GM21723 (cell line): ENCODE data around the gene CREBBP.

Experiments used
- ATAC-seq: cut with Tn5 transposase; IDR thresholded peaks from one replicate; pipeline ENCODE4 v1.9.1; 2021; ENCODE audit warnings: mild to moderate bottlenecking, moderate library complexity; ENCODE audit not compliant: unreplicated experiment

Gene CREBBP

DNA sequence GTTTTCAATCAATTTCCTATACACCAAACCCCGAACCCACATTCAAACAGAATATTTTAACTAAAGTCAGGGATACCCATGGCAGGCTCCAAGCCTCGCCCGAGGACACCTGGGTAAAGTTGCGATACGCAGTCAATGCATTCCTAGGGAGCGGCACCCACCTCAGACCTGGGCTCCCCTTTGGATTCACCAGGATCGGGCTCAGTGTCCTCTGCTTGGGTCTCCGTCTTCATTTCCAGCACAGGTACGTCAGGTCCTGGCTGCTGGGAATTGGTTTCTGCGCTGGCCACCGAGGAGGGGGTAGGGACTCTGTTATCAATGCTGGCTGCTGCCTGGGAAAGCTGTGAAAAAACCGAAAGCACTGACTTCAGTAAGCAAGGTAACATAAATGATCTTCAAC lies 111.5 kb downstream of the CREBBP start:
- no peak for ATAC-seq

DNA sequence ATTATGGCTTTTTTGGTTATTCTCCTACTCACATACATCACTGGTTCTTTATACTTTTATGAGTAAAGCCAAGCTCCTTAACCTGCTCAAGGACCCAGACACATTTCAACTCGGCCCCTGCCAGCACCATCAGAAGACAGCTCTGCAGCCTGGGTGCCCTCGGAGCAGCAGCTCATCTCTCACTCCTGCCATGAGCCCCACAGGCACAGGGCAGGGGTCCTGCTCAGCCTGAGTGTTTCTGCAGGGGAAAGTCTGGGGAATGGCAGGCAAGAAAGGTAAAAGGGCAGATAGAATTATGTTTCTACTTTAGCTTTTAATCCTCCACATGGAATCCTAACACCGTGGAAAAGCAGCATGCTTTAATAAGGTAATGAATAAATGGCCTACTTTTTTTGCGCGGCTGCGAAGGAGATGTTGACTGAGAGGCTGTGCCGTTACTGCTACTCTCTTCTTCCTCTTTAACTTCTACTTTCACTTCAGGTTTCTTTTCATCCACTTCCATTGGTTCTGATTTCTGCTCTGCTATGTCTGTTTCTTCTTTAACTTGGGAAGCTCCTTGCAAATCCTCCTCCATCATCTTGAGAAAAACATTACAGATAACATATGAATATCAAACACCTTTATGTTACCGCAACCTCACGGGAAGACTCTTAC lies 113.1 kb downstream of the CREBBP start:
- ATAC-seq = no peak

DNA sequence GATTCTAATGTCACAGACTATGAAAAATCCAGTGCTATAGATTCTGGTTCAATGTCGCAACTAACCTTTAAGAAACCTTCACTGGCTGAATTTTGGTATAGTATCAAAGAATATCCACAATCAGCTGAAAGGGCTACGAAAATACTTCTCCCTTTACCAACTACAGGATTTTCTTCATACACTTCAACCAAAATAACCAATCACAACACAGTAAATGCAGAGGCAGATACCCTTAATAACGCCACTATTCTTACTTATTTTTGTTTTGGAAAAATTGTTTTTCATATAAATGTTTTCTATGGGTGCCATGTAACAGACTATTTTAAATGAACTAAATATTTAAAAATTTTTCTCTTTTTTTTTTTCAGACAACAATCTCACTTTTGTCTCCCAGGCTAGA lies 114.3 kb downstream of the CREBBP start:
- ATAC-seq = no peak

DNA sequence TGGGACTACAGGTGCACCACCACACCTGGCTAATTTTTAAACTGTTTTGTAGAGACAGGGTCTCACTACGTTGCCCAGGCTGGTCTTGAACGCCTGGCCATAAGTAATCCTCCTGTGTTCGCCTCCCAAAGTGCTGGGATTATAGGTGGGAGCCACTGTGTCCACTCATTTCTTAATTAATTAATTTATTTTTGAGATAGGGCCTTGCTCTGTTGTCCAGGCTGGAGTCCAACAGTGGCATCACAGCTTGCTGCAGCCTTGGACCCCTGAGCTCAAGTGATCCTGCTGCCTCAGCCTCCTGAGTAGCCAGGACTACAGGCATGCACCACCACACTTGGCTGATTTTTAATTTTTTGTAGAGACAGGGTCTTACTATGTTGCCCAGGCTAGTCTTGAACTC lies 116.1 kb downstream of the CREBBP start:
- no peak for ATAC-seq

DNA sequence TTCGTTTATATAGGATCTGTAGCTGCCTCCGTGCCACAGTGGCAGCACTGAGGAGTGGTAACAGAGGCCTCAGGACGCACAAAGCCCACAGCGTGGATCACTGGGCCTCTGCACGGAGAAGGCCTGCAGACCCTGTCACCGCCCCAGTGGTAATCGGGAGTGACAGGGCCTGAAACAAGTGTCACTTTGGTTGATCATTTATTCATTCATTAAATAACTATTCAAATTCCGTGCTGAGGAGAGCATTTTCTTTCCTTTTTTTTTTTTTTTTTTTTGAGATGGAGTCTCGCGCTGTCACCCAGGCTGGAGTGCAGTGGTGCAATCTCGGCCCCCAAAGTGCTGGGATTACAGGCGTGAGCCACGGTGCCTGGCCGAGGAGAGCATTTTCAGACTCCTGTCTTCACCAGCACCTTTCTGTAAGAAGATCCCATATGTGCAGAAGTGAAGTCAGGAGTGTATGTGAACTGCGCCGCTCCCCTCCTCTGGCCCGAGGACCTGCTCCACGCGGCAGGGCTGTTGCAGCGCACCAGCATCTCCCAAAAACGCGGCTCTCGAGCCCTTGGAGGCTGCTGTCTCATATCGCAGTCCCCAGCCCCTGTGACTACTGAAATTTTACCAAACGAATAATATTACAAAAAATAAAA lies 118.3 kb downstream of the CREBBP start:
- no peak for ATAC-seq

DNA sequence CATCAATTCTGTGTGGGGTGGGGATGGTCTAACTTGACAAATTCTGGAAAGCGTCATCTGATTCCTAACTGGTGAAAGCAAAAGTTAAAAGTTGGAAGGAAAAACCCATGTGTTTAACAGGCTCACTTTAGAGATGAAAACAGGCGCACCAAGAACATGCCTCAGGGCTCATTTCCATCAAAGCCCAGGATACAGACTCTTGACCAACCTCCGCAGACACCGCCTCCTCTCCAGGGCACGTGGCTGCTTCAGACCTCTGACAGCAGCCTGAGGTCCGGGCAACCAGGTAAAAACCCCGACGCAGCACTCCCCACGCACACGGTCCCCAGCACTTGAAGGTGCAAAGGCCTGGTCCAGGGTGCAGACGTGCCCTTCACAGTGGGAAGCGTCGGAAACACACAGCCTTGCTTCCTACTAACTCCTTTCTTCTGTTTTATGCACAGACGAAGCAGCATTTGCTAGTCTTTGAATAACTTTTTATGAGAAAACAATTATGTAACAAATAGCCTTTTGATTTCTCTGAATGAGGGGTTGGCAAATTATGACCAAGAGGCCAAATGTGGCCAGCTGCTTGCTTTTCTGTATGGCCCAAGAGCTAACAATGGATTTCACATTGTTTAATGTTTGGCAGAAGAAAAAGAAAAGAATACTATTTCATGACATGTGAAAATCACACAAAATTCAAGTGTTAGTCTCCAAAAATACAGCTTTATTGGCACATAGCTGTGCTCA lies 119.0 kb downstream of the CREBBP start:
- ATAC-seq = no peak

DNA sequence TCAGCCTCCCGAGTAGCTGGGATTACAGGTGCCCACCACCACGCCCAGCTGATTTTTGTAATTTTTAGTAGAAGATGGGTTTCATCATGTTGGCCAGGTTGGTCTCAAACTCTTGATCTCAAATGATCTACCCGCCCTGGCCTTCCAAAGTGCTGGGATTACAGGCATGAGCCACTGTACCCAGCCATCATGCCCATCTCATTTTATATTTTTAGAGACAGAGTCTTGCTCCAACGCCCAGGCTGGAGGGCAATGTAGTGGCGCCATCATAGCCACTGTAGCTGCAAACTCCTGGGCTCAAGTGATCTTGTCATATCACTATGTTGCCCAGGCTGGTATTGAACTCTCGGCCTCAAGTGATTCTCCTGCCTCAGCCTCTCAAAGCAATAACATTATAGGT lies 120.0 kb downstream of the CREBBP start:
- no peak for ATAC-seq

DNA sequence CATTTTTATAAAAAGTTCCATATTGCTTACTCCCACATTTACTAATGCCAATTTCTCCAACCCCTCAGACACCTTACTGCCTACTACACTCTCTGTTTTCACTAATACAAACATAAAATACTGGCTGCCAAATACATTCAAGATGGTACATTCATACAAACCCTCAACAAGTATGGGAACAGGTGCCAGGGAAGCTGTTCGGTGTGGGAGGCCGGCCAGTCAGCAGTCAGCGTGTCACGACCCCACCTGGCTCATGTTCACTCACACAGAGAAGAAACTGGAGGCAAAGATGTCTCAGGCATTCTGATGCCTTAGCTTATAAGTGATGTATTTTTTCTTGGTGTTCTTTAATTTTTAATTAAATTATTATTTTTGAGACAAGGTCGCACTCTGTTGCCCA lies 120.8 kb downstream of the CREBBP start:
- no peak for ATAC-seq

DNA sequence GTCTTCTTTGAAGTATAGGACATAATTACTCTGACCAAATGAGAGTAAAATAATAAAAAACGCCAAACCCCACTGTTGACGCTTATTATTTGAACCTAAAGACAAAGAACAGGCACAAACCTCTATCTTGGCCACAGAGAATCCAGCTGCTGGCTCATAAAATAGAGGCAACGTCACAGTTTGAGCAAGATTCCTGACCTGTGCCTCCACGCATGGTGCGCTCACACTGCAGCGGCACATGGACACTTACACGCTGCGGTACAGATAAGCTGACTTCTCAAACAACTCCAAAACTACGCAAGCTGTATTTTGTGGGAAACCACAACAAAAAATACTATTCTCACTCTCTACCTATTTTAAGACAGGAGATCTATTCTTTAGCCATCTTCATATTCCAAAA lies 124.4 kb downstream of the CREBBP start:
- no peak for ATAC-seq

DNA sequence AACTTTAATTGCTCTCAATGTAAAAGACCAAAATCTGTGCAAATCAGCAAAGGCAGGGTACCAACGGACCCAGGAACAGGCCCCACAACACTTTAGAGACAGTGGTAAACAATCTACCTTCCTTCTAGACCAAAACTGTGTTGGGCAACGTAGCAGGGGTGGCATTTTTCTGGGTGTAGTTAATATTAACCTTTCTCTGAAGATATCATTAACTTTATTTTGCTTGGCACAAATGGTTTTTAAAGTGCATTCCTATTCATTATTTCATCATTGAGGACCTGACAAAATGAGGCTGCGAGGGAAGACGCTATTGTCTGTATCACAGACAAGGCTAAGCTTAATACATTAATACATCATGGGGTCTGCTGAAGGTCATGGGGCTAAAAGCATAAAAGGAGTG lies 125.3 kb downstream of the CREBBP start:
- no peak for ATAC-seq

DNA sequence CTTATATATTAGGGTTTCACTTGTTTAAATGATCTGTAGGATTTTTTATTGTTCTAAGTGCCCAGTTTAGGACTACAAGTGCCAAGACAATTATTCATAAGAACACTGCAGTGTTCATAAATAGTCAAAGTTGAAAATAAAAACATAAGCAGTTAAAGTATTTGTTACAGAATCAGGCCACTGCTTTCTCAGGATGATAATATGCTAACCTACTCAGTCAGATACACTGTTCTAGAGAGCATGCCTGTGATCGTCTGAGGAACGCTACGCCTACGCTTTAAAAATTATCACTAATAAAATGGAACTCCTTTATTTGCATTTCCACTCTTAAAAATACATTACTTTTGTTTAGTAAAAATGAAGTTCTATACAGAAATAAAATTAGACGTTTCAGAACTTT lies 125.7 kb downstream of the CREBBP start:
- ATAC-seq = no peak

DNA sequence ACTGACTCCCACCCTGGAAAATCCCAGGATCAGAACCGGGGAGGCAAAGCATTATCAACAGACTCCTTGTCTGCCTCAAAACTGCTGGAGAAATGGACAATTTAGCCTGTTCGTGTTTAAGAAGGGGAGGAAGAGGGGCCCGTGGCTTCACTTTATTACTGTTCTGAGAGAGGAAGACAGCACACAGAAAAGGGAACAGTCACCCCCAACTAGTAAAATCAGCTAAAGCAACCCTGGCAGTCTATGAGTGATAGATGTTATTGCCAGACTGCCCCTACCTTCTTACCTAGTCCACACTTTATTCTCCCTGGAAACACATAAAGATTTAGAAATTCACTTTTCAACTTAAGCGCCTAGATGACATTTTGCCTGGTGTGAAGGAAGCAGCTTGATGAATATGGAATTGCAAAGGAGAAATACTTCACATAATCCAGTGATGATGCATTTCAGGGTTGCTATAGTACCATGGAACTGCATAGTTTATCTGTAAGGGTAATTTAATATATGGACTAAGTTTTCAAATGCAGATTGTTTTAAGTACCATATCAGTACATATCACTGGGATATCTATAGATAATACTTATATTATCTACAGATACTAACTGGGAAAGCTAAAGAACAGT lies 126.3 kb downstream of the CREBBP start:
- ATAC-seq = no peak

DNA sequence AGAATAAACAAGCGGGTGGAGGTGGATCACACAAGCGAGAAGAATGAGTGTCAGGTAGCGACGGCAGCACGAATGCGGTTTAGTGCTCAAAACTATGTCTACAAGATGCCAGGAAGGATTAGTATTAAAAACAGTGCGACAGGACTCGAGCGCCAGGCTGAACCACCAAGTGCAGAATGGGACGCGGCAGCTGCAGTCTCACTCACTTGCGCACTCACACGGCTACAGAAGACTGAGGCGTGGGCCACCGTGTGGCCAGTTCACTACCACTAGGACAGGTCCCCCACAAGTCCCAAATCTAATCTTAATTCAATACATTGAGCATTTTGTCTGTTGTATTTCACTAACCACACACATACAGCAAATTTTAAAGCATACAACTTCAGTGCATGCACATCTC lies 127.5 kb downstream of the CREBBP start:
- ATAC-seq = no peak

DNA sequence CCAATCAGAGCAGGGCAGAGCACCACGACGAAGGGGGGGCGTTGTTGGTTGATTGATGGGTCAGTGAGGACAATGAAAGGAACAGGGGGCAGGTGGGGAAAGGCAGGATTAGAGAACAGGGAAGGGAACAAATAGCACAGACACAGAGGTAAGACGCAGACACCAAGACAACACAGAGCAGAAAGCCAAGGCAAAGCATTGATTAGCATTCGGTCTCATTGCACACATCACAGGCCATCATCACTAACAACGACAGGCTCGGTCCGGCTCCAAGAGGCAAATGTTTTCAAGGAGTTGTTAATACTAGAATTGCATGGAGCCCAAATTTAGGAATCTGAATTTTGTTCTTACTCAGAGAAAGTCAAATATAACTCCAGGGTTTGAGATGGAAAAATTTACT lies 128.6 kb downstream of the CREBBP start:
- no peak for ATAC-seq

DNA sequence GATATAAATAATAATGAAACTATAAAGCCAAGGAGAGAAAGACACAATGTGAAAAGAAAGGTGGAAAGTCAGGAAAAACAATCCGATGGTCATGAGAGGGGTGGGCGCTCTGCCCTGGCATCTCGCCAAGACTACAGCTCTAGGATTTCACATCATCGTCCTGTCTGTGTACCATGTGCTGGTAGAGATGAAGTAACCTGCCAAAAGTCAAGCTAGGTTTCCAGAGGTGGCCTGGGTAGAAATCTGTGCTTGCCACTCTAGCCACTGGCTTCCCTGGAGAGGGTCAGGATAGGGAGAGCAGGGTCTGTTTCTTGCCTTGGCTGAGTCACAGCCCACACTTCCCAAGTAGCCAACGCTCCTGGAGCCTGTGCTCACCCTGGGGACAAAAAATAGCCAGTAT lies 132.2 kb downstream of the CREBBP start:
- ATAC-seq = no peak

DNA sequence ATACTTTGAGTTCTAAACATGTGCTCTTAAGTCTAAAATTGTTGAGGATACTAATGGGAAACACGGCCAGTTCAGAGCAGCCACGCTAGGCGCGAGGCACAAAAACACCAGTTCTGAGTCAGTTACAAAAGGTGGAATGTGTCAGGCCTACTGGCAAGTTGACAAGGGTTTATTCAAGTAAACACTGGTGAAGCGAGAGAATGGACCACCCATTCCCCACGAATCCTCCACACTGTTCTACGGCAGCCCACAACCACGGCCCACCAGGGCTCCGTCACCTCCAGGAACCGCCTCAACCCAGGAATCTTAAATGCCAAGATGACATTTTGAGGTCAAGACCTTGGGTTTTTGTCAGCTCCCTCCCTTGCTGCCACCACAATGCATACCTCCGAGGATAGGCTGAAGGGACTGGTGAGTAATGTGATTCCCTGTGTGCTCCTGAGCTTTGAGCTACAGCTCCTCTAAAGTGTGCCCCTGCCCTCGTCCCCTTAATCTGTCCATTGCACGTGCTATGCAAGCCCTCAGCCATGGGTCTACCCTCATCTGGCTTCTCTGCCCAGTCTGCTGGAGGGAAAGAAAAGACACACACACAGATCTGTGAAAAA lies 134.7 kb downstream of the CREBBP start:
- no peak for ATAC-seq

DNA sequence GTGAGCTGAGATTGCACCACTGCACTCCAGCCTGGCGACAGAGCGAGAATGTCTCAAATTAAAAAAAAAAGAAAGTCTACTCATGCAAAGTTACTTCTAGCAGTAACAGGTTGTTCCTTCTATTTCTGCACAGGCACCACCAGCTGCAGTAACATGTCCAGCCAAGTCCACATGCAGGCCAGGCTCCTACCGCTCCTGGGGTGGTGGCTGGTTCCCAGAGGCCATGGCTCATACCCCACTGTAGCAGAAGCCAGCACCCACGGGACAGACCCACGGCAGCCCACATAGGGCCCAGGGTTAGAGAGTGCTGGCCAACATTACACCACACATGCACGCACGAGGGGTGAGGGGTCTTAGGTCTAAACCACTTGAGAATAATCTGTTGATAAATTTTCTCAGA lies 136.5 kb downstream of the CREBBP start:
- no peak for ATAC-seq

DNA sequence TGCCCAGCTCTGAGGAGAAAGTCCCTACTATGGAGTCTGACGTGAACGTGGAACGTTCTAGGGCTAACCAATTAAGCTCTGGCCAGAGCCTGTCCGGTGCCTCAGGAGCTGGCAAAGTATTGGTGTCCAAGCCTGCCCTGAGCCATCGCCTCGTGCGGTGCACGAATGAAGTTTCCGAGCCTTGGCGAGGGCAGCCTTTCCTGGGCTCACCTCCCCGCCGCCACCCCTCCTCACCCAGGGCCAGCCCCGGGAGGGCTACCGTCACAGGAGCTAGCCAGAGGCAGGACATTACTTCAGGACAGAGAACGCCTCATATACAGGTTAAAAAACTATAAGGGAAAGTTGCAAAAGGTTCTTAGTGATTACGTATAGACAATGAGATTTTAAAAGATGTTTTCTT lies 139.6 kb downstream of the CREBBP start:
- ATAC-seq = no peak

DNA sequence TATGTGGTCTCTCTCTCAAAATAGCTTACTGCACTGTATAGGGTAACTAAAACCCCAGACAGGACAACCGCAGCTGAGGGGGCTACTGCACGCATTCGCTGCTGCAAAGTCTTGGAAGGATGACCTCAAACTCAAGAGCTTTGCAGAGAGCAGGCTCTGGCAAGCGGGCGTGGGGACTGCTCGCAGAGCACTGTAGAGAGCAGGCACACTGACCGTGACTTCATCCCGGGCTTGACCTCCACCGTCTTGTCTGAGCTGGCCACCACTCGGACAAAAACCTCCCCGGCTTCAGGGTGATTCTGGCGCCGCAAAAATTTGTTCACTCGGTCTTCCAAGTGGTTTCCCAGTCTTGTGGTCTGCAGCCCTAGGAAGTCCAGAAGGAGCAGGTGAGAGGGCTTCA lies 140.3 kb downstream of the CREBBP start:
- ATAC-seq = no peak

DNA sequence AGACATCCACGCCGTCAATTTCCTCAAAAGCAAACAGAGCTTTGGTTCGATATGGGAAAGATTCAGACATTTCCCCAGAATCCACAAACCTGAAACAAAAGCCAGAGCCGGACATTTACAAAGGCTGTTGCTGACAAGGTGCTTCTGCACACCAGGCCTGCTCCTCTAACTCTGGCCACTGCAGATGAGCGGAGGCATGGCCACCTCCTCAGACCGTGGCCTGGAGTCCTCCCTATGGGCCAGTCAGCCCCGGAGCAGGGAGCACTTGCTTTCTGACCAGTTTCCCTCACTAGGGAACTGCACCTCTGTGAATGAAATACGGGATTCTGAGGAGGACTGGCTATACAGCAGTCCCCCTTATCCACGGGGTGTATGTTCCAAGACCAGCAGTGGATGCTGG lies 140.9 kb downstream of the CREBBP start:
- no peak for ATAC-seq

DNA sequence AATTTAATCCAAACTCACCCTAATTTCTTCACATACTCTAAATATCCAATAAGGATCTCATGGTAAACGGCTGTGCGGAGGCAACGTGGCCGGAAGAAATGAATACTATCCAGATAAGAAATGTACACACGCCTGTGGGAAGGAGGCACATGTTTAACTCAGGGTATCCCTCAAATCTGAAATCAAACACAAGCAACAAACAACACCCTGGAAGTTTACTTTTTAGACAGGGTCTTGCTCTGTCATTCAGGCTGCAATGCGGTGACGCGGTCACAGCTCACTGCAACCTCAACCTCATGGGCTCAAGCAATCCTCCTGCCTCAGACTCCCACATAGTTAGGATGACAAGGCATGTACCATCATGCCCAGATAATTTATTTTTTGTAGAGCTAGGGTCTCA lies 142.0 kb downstream of the CREBBP start:
- no peak for ATAC-seq

DNA sequence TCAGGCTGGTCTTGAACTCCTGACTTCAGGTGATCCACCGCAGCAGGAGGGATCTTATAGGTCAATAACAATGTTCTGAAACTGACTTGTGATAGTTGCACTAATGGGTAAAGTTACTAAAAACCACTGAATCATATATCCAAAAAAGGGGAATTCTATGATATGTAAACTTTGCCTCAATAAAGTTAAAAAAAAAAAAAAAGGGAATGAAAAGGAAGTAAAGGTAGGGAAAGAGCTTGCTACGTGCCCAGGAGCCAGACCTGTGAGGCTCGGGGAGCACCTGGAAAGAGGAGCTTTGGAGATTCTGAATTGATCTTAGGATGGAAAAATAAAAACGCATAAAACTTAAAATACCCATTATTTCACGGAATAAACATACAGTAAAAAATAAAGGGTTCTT lies 142.4 kb downstream of the CREBBP start:
- ATAC-seq = no peak
